ENCODE results near the gene INTS3.

Gene INTS3

DNA sequence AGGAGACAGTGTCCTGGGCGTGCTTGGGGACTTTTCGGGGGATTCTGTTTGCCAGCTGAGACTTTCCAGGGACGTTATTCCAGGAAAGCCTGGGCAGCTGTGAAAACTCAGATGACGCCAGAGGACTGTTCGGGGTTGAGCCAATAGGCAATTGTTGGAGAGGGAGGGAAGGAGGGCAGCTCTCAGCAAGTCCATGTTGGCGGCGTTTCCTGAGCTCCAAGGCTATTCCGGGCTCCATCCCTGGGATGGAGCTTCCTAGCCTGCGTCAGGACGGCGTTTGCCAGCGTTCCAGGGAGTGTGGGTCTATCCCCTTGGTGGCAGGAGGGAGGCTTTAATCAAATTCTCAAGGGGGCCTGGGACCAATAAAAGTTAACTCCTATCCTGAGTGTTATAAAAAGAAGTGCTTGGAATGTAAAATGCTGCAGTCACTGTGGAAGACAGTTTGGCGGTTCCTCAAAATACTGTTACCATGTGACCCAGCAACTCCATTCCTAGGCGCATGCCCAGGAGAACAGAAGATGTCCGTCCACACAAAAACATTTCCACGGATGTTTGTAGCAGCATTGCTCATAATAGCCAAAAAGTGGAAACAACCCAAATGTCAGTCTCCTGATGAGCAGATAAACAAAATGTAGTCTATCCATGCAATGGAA, 62.6 kb downstream of the INTS3 start:
- DNase-seq (ENCODE audit: low read depth), result no peak
- TF ChIP-seq, protein P1, sequence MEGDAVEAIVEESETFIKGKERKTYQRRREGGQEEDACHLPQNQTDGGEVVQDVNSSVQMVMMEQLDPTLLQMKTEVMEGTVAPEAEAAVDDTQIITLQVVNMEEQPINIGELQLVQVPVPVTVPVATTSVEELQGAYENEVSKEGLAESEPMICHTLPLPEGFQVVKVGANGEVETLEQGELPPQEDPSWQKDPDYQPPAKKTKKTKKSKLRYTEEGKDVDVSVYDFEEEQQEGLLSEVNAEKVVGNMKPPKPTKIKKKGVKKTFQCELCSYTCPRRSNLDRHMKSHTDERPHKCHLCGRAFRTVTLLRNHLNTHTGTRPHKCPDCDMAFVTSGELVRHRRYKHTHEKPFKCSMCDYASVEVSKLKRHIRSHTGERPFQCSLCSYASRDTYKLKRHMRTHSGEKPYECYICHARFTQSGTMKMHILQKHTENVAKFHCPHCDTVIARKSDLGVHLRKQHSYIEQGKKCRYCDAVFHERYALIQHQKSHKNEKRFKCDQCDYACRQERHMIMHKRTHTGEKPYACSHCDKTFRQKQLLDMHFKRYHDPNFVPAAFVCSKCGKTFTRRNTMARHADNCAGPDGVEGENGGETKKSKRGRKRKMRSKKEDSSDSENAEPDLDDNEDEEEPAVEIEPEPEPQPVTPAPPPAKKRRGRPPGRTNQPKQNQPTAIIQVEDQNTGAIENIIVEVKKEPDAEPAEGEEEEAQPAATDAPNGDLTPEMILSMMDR (IDR thresholded peaks at IDR 0.05; ENCODE audit: low read depth, low read length, missing control alignments), result no peak
- peak overlapping the region; percentile 28 for H3K4me3 ChIP-seq (ENCODE audit: low read depth, low read length)

DNA sequence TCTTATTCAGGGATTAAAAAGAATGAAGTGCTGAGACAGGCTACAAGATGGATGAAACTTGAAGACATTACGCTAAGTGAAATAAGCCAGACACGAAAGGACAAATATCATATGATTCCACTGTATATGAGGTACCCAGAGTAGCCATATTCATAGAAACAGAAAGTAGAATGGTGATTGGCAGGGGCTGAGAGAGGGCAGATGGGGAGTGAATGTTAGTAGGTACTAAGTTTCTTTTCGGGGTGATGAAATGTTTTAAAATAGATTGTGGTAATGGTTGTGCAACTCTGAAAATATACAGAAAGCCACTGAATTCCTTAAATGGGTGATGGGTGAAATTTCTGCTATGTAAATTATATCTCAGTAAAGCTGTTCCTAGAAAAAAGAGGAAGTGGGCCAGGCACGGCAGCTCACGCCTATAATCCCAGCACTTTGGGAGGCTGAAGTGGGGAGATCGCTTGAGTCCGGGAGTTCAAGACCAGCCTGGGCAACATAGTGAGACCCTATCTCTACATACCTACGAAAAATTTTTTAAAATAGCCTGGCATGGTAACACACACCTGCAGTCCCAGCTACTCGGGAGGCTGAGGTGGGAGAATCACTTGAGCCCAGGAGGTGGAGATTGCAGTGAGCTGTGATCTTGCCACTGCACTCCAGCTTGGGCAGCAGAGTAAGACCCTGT, 63.3 kb downstream of the INTS3 start:
- DNase-seq (ENCODE audit: low read depth), result peak; percentile 89
- TF ChIP-seq, protein P1 (IDR thresholded peaks at IDR 0.05; ENCODE audit: low read depth, low read length, missing control alignments), result no peak
- H3K4me3 ChIP-seq (ENCODE audit: low read depth, low read length), result peak overlapping the region; percentile 28; the same call in 1 of the 2 replicates

DNA sequence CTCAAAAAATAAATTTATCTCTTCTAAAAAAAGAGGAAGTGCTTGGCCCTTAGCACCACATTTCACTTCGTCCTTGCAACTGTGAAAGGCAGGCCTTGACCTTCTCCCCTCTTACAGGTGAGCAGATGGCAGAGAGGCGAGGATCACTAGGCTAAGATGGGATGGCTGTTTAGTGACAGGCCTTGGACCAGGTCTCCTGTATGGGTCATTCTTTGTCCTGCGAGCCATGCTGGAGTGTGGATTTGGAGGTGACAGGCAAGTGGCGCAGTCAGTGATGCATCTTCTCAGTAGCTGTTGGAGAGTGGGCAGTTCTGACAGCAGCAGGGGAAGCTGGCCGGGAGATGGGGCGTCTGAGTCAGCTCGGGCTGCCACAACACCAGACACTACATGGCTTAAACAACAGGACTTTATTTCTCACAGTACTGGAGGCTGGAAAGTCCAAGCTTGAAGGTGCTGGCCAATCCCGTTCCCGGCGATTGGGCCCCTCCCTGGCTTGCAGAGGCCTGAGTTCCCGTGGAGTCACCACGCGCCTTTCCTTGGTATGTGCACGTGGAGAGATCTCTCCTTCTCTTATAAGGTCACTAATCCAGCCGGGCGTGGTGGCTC, 63.9 kb downstream of the INTS3 start:
- H3K4me3 ChIP-seq (ENCODE audit: low read depth, low read length), result no peak overlapping the region
- DNase-seq (ENCODE audit: low read depth), result no peak
- TF ChIP-seq, protein P1 (IDR thresholded peaks at IDR 0.05; ENCODE audit: low read depth, low read length, missing control alignments), result no peak

DNA sequence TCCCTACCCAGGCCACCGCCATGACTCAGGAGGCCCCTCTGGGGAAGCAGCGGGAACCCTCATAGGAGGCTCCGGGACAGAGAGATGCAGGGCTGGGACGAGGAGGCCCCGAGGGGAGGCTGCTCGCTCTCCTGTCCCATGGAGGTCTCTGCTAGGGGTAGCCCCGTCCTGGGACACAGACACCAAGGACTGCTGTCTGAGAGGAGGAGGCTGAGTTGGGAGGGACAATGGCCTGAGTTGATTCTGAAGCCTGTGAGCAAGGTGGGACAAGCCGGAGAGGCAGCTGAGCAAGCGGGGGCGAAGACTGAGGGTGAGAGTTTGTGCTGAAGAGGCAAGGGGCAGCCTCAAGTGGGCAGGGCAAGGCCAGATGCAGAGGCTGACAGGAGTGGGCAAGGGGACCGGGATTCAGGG, 64.8 kb downstream of the INTS3 start:
- TF ChIP-seq, protein P1 (IDR thresholded peaks at IDR 0.05; ENCODE audit: low read depth, low read length, missing control alignments), result no peak
- DNase-seq (ENCODE audit: low read depth), result no peak
- H3K4me3 ChIP-seq (ENCODE audit: low read depth, low read length), result no peak overlapping the region

DNA sequence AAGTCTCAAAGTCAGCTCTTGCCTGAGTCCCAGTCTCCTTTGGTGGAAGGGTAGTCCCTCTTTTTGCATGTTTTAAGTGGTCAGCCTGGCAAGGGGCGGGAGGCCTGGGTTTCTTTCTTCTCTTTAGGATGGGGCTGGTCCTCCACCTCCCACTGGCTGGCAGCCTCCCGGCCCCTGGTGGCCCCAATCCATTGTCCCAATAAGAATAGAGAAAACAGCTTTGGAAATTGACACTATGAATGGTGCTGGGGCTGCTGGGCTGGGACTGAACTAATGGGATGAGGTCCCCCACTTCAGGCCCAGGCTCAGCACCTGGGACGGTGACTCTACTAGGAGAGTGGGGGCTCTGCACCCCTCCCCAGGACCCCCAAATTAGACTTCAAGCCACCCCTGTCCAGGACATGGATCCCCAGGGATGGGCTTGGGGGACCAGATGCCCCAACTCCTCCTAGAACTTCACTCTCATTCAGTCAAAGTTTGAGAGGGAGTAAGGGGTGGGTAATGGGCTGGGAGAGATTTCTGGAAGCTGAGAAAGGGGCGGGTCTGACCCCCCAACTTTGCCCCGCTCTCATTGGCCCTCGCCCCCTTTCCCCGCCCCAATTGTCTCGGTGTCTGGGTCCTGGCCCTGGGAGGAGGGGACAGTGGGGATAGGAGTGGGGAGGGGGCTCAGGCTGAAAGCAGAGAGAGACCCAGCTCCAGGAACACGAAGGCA, 65.6 kb downstream of the INTS3 start:
- no peak for DNase-seq (ENCODE audit: low read depth)
- H3K4me3 ChIP-seq (ENCODE audit: low read depth, low read length), result no peak overlapping the region
- TF ChIP-seq, protein P1 (IDR thresholded peaks at IDR 0.05; ENCODE audit: low read depth, low read length, missing control alignments), result no peak

DNA sequence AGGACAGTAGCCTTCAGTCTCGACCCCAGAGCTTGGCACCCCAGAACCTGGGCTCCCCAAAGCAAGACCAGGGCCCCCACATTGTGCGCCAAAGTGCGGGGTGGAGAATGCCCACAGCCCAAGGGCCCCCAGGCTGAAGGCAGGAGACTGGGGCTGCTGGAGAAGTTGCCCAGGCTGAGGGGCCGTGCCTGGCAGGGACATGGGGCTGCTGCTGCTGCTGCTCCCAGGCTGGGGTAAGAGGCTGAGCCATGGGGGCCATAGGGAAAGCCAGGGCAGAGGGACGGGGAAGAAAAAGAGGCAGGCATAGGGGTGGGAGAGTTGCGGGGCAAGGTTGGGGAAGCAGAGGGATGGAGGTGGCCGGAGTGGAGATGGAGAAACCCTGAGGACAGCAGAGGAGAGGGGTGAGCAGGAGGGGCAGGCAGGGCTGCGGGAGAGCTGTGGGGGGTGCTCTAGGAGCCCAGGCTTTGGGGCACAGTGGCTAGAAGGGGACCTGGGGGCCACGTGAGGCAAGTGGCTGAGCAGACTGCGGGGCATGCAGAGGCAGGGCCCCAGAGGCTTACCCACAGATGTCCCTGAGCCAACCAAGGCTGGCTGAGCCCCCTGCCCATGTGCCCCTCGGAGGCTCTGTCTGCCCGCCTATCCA, 66.2 kb downstream of the INTS3 start:
- TF ChIP-seq, protein P1 (IDR thresholded peaks at IDR 0.05; ENCODE audit: low read depth, low read length, missing control alignments), result no peak
- no peak overlapping the region for H3K4me3 ChIP-seq (ENCODE audit: low read depth, low read length)
- no peak for DNase-seq (ENCODE audit: low read depth)
